ENCODE results near the gene MEIG1.
"Not testable (repeated sequence)": the region's sequence is repeated elsewhere in the genome, so short reads cannot be mapped to it uniquely, and the experiment has no call there.

The MEIG1 gene

DNA sequence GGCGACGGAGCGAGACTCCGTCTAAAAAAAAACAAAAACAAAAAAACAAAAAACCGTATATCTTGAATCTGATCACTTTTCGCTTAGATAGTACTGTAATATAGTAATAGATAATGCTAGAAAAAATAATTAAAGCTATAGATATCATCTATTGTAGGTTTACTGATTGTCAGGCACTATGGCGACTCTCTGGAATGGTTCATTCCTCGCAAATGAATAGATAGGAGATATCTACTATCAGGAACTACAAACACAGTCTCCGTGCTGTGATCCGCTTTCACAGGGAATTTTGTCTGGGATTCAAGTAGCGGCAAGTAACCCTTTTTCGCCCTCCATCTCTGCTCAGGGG, 342 bp upstream of the MEIG1 start:
- no peak for DNase-seq

DNA sequence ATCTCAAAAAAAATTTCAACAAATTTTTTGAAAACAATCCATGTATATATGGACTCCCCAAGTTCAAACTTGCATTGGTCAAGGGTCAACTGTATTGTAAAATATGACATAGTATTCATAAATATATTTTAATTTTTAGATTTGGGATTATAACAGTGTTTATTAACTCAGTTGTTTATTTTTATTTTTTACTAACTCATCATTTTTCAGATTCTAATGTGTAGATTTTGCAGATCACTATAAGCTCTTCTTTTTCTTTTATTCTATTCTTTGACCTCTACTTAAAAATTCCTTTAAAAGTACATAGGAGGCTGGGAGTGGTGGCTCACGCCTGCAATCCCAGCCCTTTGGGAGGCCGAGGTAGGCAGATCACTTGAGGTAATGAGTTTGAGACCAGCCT, 8.7 kb downstream of the MEIG1 start:
- no peak for DNase-seq

DNA sequence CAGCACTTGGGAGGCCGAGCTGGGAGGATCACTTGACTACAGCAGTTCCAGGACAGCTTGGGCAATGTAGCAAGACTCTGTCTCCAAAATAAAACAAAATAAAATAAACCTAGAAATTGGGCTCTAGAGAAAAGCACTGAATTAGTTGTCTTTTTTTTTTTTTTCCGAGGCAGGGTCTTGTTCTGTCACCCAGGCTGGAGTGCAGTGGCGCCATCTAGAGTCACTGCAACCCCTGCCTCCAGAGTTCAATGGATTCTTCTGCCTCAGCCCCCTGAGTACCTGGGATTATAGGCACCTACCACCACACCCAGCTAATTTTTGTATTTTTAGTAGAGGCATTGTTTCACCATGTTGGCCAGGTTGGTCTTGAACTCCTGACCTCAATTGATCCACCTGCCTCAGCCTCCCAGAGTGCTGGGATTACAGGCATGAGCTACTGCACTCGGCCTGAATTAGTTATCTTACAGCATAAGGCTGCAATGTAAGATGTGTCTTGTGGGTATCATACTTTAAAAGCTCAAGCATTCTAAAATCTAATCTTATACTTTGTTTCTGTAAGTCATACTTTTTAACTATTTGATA, 12.8 kb downstream of the MEIG1 start:
- DNase-seq: no peak

DNA sequence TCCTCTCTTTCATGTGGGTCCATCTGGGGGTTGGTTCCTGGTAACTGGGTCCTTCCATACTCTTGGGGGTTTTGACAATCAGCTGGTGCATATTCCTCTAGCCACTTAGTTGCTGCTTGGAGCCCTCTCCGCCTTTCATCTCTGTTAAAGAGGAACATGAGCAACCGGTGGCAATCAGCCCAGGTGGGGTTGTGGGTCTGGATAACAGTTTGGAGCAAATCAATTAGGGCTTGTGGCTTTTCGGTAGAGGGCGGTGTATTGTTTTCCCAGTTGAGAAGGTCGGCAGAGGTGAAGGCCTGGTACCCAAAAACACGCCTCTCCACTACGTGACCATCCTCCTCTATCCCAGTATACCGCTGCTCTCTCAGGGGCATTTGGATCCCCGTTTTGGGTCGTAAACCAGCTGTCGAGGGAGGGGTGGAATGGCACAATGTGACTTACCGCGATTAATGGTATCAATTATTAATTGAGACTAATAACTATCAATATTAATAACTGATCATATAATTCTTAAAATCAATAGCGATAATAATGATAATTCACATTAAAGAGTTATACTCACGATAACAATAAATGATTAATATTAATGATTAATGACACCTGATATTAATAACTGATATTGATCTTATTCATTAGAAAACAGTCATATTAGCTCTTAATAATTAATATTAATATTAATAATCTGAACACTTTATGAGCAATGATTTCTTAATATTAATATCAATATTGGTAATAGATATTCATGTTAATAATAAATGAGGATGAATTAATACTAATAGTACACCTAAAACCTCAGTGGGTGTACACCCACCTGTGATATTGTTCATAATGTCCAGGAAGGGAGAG, 15.2 kb downstream of the MEIG1 start:
- not testable (repeated sequence) for DNase-seq

DNA sequence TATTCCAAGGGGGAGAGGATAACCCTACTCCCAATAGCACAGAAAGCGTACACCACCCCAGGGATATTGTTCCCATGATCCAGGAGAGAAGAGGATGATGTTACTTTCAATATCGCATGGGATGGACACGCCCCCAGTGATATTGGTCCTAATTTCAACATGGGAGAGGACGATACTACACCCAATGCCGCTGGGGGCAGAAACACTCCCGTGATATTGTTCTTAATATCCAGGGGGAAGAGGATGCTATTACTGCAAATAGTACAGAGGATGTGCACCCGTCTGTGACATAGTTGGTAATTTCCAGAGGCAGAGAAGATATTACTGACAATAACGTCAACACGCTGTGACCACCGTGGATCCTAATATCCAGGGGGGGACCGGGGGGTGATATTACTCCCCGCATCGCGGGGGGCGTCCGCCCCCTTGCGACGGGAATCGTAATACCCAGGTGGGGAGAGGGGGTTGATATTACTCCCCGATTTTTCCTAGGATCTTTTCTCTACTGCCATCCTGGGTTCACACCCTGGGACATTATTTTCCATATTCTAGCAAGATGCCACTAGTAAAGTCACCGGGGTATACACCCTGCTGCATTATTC, 16.6 kb downstream of the MEIG1 start:
- no peak for DNase-seq

DNA sequence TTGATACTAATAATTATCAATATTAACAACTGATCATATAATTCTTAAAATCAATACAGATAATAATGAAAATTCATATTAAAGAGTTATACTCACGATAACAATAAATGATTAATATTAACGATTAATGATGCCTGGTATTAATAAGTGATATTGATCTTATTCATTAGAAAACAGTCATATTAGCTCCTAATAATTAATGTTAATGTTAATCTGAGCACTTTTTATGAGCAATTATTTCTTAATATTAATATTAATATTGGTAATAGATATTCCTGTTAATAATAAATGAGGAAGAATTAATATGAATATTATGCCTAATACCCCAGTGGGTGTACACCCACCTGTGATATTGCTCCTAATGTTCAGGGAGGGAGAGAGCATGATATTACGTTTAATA, 23.6 kb downstream of the MEIG1 start:
- no peak for DNase-seq

DNA sequence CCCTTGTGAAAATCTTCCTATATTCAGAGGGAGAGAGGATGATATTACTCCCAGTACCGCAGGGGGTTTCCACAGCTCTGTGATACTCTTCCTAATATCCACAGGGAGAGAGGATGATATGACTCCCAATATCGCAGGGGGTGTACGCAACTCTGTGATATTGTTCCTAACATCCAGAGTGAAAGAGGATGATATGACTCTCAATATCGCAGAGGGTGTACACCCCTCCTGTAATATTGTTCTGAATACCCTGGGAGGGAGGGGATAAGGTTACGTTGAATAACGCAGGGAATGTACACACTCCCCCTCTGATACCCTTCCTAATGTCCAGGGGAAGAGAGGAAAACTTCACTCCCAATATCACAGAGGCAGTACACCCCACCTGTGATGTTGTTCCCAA, 30.4 kb downstream of the MEIG1 start:
- not testable (repeated sequence) for DNase-seq

DNA sequence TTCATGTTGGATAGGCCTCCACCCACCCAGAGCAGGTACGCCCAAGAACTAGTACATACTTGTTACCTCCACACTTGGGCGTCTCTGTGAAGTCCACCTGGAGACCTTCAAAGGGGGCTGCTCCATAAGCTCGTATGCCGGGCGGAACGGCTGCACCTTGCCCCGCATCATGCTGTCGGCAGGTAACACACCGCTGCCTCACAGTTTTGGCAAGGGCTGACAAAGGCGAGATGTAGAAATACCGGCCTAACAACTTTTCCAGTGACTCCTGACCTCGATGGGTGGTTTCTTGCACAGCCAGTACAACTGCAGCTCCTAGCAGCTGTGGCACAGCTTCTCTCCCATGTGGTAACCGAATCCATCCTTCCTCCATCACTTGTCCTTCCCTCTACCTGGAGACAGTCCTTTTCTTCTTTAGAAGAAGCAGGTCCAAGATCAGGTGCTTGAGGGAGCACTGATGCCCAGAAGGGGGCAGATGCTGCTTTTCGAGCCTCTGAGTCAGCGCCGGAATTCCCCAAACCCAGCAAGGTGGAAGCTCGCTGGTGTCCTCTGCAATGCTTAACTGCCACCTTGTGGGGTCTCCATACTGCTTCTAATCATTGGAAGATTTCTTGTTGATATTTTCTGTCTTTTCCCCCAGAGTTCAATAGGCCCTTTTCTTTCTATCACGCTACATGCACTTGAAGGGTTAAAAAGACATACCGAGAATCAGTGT, 32.0 kb downstream of the MEIG1 start:
- DNase-seq: not testable (repeated sequence)

DNA sequence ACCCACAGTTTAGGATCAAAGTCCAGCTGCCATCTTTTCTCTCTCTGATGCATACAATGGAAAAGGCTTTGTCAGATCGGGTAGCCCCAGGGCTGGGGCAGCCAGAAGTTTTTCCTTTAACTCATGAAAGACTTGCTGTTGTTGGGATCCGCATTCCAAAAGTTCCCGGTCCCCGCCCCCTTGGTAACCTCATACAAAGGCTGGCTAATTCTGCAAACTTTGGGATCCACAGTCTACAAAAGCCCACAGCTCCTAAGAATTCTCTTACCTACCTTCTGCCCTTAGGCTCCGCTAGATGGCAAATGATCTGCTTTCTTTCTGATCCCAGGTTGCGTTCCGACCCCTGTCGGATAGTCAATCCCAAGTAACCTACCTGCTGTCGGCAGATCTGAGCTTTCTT, 33.1 kb downstream of the MEIG1 start:
- DNase-seq: not testable (repeated sequence)

DNA sequence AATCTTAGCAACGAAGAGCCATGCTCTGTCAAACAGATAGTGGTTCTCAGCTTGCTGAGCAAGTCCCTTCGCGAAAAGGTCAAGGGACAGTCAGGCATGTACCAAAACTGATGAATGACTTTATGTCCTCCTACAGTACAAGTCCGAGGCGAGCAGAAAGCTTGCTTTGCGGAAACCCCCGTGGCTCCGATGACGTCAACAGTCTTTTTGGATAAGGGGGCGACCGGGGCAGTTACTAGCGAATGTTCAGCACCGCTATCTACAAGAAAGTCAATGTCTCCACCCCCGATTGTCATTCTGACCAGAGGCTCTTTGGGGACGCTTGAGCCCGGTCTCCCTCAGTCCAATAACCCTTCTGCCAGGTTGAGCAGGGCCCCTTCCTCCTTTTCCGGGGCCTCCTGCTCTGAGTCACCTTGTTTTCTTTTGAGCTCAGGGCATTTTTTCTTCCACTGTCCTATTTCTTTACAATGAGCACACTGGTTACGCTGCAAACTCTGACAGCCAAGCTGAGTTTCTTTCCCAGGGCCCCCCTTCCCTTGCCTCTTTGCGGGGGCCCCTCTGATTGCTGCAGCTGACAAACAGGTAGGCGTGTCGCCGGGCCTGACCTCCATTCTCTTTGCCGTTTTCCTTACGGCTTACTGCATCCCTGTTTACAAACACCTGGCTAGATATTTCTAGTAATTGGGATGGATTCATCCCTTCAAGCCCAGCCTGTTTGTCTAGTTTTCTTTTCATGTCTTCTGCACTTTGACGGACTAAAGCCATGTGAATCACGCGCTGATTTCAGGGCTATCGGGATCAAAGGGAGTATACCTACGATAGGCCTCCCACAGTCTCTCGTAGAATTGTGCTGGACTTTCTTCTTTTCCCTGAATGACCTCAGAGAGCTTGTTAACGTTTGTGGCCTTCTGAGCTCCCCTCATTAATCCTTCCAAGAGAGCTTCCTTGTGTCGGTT, 34.6 kb downstream of the MEIG1 start:
- not testable (repeated sequence) for DNase-seq

DNA sequence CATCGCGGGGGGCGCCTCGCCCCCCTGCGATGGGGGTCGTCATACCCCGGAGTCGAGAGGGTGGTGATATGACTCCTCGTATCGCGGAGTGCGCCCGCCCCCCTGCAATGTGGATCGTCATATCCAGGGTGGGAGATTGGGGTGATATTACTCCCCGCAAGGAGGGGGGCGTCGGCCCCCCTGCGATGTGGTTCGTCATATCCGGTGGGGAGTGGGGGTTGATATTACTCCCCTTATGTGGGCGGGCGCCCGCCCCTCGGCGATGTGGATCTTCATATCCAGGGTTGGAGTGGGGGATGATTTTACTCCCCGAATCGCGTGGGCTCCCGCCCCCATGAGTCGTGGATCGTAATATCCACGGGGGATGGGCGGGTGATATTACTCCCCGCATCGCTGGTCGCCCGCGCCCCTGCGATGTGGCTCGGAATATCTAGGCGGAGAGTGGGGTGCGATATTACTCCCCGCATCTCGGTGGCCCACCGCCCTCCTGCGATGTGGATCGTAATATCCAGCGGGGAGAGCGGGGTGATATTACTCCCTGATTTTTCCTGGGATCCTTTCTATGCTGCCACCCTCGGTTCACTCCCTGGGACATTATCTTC, 36.9 kb downstream of the MEIG1 start:
- DNase-seq: no peak

DNA sequence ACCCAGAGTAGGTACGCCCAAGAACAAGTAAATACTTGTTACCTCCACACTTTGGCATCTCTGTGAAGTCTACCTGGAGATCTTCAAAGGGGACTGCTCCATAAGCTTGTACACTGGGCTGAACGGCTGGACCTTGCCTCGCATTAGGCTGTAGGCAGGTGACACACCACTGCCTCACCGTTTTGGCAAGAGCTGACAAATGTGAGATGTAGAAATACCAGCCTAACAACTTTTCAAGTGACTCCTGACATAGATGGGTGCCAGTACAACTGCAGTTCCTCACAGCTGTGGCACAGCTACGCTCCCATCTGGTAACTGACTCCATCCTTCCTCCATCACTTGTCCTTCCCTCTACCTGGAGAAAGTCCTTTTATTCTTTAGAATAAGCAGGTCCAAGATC, 54.3 kb downstream of the MEIG1 start:
- DNase-seq: not testable (repeated sequence)

DNA sequence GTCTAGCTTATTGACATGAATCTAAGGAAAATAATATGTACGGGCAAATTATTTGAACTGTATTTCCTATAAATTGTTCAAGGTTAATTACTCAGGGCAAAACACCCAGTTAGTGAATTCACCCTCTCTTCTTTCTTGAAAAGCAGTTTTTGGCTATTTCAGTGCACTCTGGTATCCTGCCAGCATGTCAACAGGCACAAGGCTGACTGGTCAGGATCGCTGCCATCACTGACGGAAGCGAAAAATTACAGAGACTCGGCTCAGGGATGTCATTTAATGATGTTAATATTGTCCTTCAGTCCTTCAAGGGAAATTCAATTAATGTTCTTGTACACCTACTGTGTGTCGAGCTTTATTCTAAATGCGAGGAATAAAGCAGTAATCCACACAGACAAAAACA, 56.3 kb downstream of the MEIG1 start:
- DNase-seq: no peak

DNA sequence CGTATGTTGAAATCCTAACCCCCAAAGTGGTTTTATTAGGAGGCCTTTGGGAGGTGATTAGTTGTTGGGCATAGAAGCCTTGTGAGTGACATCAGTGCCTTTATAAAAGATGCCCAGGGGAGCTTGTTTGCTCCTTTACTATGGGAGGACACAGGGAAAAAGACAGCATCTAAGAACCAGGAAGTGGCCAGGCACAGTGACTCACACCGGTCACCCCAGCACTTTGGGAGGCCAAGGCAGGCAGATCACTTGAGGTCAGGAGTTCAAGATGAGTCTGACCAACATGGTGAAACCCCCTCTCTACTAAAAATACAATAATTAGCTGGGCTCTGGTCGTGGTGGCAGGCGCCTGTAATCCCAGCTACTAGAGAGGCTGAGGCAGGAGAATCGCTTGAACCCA, 61.8 kb downstream of the MEIG1 start:
- DNase-seq: not testable (repeated sequence)

Data from NCI-H1436 (cell line).